Astrocyte of the spinal cord (primary cell): ENCODE measurements around the gene HDAC4.

Source experiments
- DNase-seq: peaks from one replicate; pipeline ENCODE4 v3.0.0; 2011; ENCODE audit warnings: low read depth, low spot score
- H3K4me3 ChIP-seq: 2 replicates; pipeline ENCODE4 v1.5.1; 2011; ENCODE audit warnings: low read depth, mild to moderate bottlenecking, low read length, moderate library complexity
- in situ Hi-C: cut with HindIII; loops from 2 replicates; pipeline ENCODE4 v1.10.0; 2017; ENCODE audit warnings: low sequenced_read_pairs
- TF ChIP-seq, protein P1 (sequence below): IDR thresholded peaks from 2 replicates; pipeline ENCODE4 v1.5.1; 2012; ENCODE audit warnings: low read depth, mild to moderate bottlenecking, low read length, inconsistent platforms

The HDAC4 gene

GRCh38 chr2:239425631-239426030 lies 24.8 kb upstream of the HDAC4 start:
- TF ChIP-seq, protein P1, sequence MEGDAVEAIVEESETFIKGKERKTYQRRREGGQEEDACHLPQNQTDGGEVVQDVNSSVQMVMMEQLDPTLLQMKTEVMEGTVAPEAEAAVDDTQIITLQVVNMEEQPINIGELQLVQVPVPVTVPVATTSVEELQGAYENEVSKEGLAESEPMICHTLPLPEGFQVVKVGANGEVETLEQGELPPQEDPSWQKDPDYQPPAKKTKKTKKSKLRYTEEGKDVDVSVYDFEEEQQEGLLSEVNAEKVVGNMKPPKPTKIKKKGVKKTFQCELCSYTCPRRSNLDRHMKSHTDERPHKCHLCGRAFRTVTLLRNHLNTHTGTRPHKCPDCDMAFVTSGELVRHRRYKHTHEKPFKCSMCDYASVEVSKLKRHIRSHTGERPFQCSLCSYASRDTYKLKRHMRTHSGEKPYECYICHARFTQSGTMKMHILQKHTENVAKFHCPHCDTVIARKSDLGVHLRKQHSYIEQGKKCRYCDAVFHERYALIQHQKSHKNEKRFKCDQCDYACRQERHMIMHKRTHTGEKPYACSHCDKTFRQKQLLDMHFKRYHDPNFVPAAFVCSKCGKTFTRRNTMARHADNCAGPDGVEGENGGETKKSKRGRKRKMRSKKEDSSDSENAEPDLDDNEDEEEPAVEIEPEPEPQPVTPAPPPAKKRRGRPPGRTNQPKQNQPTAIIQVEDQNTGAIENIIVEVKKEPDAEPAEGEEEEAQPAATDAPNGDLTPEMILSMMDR, result no peak
- DNase-seq, result no peak
- in situ Hi-C loops, result no loop called here
- no peak overlapping the region for H3K4me3 ChIP-seq

DNA sequence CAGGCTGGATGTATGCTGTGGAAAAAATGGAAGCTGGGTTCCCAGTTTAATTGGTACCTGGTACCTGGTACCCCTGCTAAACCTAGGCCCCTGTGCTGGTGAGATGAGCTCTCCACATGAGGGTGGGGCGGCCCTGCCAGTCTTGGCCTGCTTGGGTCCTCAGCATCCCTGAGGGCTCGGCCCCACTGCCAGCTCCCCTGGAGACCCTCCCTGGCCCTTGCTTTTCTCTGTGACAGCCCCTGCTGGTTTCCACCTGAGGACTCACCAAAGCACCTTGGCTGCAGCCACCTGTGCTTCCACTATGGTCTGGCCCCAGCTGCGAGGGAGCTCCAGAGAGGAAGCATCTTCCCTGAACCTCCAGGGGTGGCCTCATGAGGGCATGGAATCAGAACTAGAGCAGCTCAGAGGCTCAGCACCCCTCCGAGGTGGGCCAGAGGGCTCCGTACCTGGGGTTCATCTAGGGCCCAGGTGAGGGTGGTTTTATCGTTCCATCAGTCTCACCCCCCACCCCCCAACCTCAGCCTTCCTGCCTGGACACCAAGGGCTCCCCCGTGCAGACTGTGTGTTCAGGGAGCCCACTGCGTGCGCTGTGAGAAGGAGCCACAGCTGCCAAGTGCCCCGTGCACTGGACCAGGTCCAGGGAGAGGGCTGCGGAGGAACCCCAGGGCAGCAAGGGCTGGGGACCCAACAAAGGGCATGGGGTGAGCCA lies 23.7 kb upstream of the HDAC4 start:
- in situ Hi-C loops, result no loop called here
- TF ChIP-seq, protein P1, result no peak
- DNase-seq, result no peak
- H3K4me3 ChIP-seq, result no peak overlapping the region

- no peak for DNase-seq
- in situ Hi-C loops, result no loop called here
- no peak overlapping the region for H3K4me3 ChIP-seq
- TF ChIP-seq, protein P1, result no peak
Measured at GRCh38 chr2:239423551-239423950, 22.7 kb upstream of the HDAC4 start.

DNA sequence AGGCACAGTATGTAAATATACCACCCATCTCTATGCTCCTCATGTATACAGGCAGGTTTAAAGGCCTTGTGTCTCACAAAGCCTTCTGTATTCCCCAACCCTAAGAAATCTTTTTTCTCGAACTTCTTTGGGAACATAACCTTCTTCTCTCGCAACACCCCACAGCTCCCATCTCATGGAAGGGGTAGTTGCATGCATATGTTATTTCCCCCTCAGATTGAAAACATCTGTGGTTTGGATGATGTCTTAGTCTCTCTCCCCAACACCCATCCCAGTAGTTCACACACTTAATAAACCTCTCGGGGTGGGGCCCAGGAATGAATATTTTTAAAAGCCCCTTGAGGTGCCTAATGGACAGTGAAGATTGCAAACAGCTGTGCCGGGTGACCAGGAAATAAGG lies 21.0 kb upstream of the HDAC4 start:
- in situ Hi-C loops, result no loop called here
- no peak overlapping the region for H3K4me3 ChIP-seq
- DNase-seq, result no peak
- TF ChIP-seq, protein P1, result no peak

DNA sequence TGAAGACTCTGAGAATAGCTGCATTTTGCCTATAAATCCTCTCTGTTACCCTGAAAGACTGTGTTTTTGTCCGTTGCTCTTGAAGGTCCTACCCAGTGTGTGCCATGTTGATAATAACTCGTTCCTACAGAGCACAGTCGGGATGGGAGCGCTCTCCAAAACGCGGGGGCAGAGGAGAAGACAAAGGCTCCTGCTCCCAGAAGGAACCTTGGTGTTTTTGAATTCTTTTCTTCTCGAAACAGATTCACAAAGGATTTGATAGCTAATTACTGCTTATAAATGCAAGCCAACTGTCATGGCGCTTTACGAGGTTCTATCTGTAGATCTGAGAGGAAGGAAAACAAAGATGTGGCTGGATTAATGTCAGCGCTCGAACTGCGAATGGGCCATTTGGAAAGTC lies 19.3 kb upstream of the HDAC4 start:
- in situ Hi-C loops, result no loop called here
- no peak overlapping the region for H3K4me3 ChIP-seq
- TF ChIP-seq, protein P1, result no peak
- DNase-seq, result no peak

- TF ChIP-seq, protein P1, result no peak
- H3K4me3 ChIP-seq, result no peak overlapping the region
- in situ Hi-C loops, result no loop called here
- no peak for DNase-seq
Measured at GRCh38 chr2:239418918-239419317, 18.1 kb upstream of the HDAC4 start.
